OCI-LY7 (cell line): ENCODE results near the gene SIDT1. TPM values are rescaled to one million over a fixed set of nuclear protein-coding genes. Genes with fewer than 3 reads are reported as not detected.

Experiments
- BruUV-seq: library from RNA; stranded (reverse); fragments of 400-500 nt; replicated peaks from 2 replicates; lab custom pipeline; 2021; lab: Mats Ljungman, UMichigan
- CTCF ChIA-PET: fragments of 300-600 bp; sonication (Branson Sonifier 250); formaldehyde crosslinking; loops from one replicate; lab custom pipeline; 2022; ENCODE audit warnings: antibody characterized with exemption; ENCODE audit not compliant: unreplicated experiment; lab: Charles Lee
- POLR2A ChIA-PET: fragments of 300-600 bp; sonication (Branson Sonifier 250); formaldehyde crosslinking; loops from one replicate; lab custom pipeline; 2022; ENCODE audit warnings: antibody characterized with exemption; lab: Charles Lee
- DNase-seq: peaks from one replicate; pipeline ENCODE4 v3.0.0-alpha.2; 2015; ENCODE audit warnings: low spot score
- H2AFZ ChIP-seq: fragments of 200-600 bp; sonication (generic), shearing (Covaris generic); 2 replicates; pipeline ENCODE4 v1.6.1; 2014; ENCODE audit warnings: mild to moderate bottlenecking, antibody characterized with exemption, low read length, moderate library complexity
- H3K27ac ChIP-seq: fragments of 200-600 bp; sonication (generic); 2 replicates; pipeline ENCODE4 v1.5.1; 2014; ENCODE audit warnings: mixed run types, low read depth, mild to moderate bottlenecking, moderate library complexity, low read length, inconsistent platforms; ENCODE audit not compliant: poor library complexity, severe bottlenecking
- H3K36me3 ChIP-seq: fragments of 200-600 bp; sonication (generic); 2 replicates; pipeline ENCODE4 v1.6.1; 2014; ENCODE audit warnings: mild to moderate bottlenecking, antibody characterized with exemption, low read length, moderate library complexity, mixed read lengths; ENCODE audit not compliant: insufficient read depth
- H3K4me1 ChIP-seq: fragments of 200-600 bp; sonication (generic); 2 replicates; pipeline ENCODE4 v1.5.1; 2014; ENCODE audit warnings: mild to moderate bottlenecking, low read length; ENCODE audit not compliant: insufficient read depth, poor library complexity, severe bottlenecking
- H3K4me2 ChIP-seq: fragments of 200-600 bp; sonication (generic); 2 replicates; pipeline ENCODE4 v1.6.1; 2014; ENCODE audit warnings: mild to moderate bottlenecking, low read length
- H3K4me3 ChIP-seq: fragments of 200-600 bp; sonication (generic); 2 replicates; pipeline ENCODE4 v1.5.1; 2014; ENCODE audit warnings: mild to moderate bottlenecking, low read depth, low read length; ENCODE audit not compliant: poor library complexity, severe bottlenecking
- H3K79me2 ChIP-seq: fragments of 200-600 bp; sonication (generic); 2 replicates; pipeline ENCODE4 v1.6.1; 2016; ENCODE audit warnings: low read depth, mild to moderate bottlenecking, low read length, moderate library complexity, mixed read lengths; ENCODE audit not compliant: insufficient read depth
- H3K9me2 ChIP-seq: fragments of 200-600 bp; sonication (generic); 2 replicates; pipeline ENCODE4 v1.6.1; 2016; ENCODE audit warnings: mild to moderate bottlenecking, low read length, mixed read lengths; ENCODE audit not compliant: insufficient read depth
- H3K9me3 ChIP-seq: fragments of 200-600 bp; sonication (generic); 2 replicates; pipeline ENCODE4 v1.6.1; 2014; ENCODE audit warnings: mild to moderate bottlenecking, mixed run types, low read length, mixed read lengths
- H4K20me1 ChIP-seq: fragments of 200-600 bp; sonication (generic); 2 replicates; pipeline ENCODE4 v1.6.1; 2014; ENCODE audit warnings: mild to moderate bottlenecking, antibody characterized with exemption, low read length, moderate library complexity, mixed read lengths; ENCODE audit not compliant: insufficient read depth
- EZH2phosphoT487 ChIP-seq: fragments of 200-600 bp; sonication (generic); IDR thresholded peaks from 2 replicates; pipeline ENCODE4 v1.6.1; 2018; ENCODE audit warnings: low read depth, borderline replicate concordance, mild to moderate bottlenecking, mixed run types, antibody characterized with exemption, low read length, moderate library complexity, mixed read lengths
- intact Hi-C: fragments of 100-400 bp; cut with micrococcal nuclease; formaldehyde crosslinking; loops from one replicate; pipeline ENCODE4 v1.10.0; 2022; ENCODE audit not compliant: unreplicated experiment
- total RNA-seq, 2 experiments: library from RNA; depleted of rRNA in 1 of 2; stranded (reverse); fragments of >200 nt in 1 of 2; shearing (Covaris generic) in 1 of 2; gene quantifications; 2 replicates each; pipeline ENCODE4 v1.2.3, GENCODE V29; 2014 to 2022
- TF ChIP-seq, protein P1 (sequence below): fragments of 200-600 bp; sonication (generic); conservative IDR thresholded peaks from 2 replicates; pipeline ENCODE4 v1.5.1; 2014; ENCODE audit warnings: mild to moderate bottlenecking, antibody characterized with exemption, low read length, moderate library complexity, mixed read lengths

Gene SIDT1
- total RNA-seq, 2 experiments from 2014 or later = 7.3 to 10.3 TPM

DNA sequence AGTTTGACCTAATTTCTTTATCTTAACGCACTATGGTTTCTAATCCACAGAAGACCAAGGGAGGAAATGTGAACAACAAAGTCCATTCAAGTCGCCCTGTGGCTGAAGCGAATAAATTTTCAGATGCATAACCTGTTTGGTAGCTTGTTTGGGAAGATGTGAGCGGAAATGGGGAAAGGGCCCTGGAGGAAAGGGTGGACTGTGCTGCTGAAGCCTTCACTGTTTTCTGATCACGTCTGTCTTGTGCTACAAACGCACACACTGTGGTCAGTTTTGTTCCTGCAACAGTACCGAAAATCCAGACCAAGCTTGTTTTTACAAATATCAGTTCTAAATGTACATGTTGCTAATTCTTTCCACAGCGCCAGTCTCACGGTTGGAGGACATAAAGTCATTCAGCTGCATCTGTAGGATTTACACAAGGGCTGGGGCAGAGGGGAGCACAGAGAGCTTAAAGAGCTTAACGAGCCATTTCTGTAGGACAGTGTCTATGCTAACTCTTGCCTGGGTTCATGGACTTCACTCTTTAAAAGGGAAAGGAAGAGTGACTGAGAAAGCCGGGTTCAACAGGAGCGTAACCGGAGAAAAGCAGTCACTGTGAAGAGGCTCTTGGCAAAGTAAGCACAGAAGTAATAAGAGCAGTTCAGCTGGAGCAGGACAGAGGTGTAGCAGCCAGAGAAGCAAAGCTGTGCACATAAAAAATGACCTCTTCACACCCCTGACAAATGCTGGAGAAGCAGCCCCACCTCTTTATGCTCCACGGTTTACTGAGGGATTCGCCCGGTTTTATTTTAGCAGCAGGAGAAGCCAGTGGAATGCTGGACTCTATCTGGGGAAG, 97.4 kb downstream of the SIDT1 start:
- H3K79me2 ChIP-seq = no peaks in the 10 kb centered on the region
- intact Hi-C loops = no loop called here
- POLR2A ChIA-PET = no interaction called here
- H3K36me3 ChIP-seq = no peaks in the 10 kb centered on the region
- H2AFZ ChIP-seq = no peak overlapping the region
- H4K20me1 ChIP-seq = no peaks in the 10 kb centered on the region
- H3K9me2 ChIP-seq = no peaks in the 10 kb centered on the region
- no peak for TF ChIP-seq EZH2phosphoT487
- TF ChIP-seq, protein P1, sequence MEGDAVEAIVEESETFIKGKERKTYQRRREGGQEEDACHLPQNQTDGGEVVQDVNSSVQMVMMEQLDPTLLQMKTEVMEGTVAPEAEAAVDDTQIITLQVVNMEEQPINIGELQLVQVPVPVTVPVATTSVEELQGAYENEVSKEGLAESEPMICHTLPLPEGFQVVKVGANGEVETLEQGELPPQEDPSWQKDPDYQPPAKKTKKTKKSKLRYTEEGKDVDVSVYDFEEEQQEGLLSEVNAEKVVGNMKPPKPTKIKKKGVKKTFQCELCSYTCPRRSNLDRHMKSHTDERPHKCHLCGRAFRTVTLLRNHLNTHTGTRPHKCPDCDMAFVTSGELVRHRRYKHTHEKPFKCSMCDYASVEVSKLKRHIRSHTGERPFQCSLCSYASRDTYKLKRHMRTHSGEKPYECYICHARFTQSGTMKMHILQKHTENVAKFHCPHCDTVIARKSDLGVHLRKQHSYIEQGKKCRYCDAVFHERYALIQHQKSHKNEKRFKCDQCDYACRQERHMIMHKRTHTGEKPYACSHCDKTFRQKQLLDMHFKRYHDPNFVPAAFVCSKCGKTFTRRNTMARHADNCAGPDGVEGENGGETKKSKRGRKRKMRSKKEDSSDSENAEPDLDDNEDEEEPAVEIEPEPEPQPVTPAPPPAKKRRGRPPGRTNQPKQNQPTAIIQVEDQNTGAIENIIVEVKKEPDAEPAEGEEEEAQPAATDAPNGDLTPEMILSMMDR = no peak
- H3K4me3 ChIP-seq = no peak overlapping the region
- peaks cover 27% of the 10 kb centered on the region for H3K4me1 ChIP-seq
- CTCF ChIA-PET = no interaction called here
- BruUV-seq = no TSS peak
- no peak for DNase-seq
- no peaks in the 10 kb centered on the region for H3K9me3 ChIP-seq
- no peak overlapping the region for H3K27ac ChIP-seq
- H3K4me2 ChIP-seq = no peak overlapping the region

- Histone ChIP-seq H3K79me2 (no peaks in the 10 kb centered on the region), H3K27ac (no peak overlapping the region), H3K4me3 (no peak overlapping the region), H3K4me2 (0 out of 2 replicates have a peak overlapping the region, but pooled peaks have one; percentile 3), H3K9me2 (no peaks in the 10 kb centered on the region), H3K4me1 (peaks cover 22% of the 10 kb centered on the region), H3K36me3 (no peaks in the 10 kb centered on the region), H4K20me1 (no peaks in the 10 kb centered on the region), H2AFZ (peak overlapping the region; percentile 5; the same call in 1 of the 2 replicates), H3K9me3 (no peaks in the 10 kb centered on the region)
- POLR2A ChIA-PET = interaction anchor here (0.6 to 0.8 kb wide), 2 partner anchors 37 to 44 kb away, joined by 4 read pairs; no protein-coding TSS in a partner anchor
- BruUV-seq = no TSS peak
- CTCF ChIA-PET = interaction anchor here (1.1 kb wide), 1 partner anchor 134 kb away, joined by 3 read pairs; no protein-coding TSS in a partner anchor
- no peak for TF ChIP-seq EZH2phosphoT487
- TF ChIP-seq, protein P1 = no peak
- peak; percentile 35 for DNase-seq
- intact Hi-C loops = no loop called here
Observed at GRCh38 chr3:113630956-113631542, 98.7 kb downstream of the SIDT1 start.
